Stimulated activated CD8-positive, alpha-beta memory T cell treated with anti-CD3 and anti-CD28 coated beads, Interleukin-7, amount 100 ng/mL, for 24 hours (primary cell): ENCODE data around the gene RBMS3.
"Not testable (repeated sequence)": the region's sequence is repeated elsewhere in the genome, so short reads cannot be mapped to it uniquely, and the experiment has no call there.

Experiments used
- DNase-seq: peaks from one replicate; pipeline ENCODE4 v3.0.0-alpha.2; 2020; ENCODE audit warnings: low read depth

RBMS3 gene

GRCh38 chr3:29430558-29430971 lies 149.7 kb downstream of the RBMS3 start:
- no peak for DNase-seq

DNA sequence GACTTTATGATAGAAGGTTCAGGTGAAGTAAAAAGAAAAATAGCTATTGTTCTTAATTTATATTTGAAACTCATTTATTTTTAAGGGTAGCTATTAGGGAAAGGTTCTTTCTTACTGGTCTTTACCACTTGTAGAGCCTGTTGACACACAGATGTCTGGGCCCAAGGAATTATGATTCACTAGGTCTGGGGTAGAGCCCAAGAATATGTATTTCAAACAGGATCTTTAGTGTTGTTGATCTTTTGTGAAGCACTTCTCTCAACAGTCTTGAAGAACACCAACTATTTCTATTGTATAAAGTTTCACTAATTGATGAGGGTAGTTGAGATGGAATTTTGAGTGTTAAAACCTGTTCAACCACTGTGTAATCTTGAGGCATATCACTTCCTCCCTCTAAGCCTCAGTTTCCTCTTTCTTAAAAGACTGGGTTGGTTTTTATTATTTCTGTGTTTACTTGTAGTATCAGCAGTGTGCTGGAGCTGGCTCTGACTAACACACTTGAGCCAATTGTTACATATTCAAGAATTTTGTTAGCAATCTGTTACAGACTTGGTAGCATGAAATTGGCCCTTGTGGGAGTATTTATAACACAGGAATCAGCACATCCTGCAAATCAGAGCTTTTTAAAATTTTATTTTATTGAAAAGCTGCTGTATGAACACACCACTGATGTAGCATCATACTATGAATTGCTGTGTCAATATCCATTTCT lies 155.9 kb downstream of the RBMS3 start:
- DNase-seq = no peak

DNA sequence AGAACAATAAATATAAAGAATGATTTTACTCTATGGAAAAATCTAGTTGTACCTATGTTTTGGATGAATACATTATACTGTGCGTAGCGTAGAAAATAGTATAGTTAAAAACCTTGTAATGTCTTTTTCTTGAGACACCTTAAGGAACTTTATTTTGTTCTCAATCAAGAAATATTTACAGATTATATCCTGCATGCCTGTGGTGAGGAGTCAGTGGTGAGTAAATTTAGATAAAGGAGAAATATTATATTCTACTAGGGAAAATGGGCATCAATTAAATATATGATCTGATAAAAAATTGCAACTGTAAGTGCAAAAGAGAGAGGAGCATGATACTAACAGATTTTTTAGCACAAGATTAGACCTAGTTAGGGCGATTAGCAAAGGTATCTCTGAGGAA lies 157.7 kb downstream of the RBMS3 start:
- no peak for DNase-seq

- DNase-seq = no peak
Observed at GRCh38 chr3:29440413-29441305, 159.8 kb downstream of the RBMS3 start.

DNA sequence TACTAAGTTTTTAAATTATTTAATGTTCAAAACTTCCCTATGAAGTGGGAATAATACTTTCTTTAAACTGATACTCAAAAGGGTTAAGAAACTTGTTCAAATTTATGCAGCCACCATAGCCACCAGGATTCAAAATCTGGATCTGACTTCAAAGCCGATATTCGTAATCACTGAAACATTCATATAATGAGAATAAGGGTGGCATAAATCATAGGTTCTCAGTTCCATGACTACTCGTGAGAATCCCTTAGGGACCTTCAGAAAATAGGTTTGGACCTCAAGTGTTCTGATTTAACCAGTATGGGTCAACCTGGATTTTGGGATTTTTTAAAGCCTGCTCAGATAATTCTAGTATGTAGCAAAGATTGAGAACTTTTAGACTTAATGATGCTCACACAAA lies 160.6 kb downstream of the RBMS3 start:
- DNase-seq = no peak

- no peak for DNase-seq
Observed at GRCh38 chr3:29447946-29448627, 167.2 kb downstream of the RBMS3 start.

GRCh38 chr3:29451920-29452319 lies 171.0 kb downstream of the RBMS3 start:
- DNase-seq = no peak

GRCh38 chr3:29452934-29453283 lies 172.0 kb downstream of the RBMS3 start:
- no peak for DNase-seq

- DNase-seq = no peak
Observed at GRCh38 chr3:29453284-29454001, 172.6 kb downstream of the RBMS3 start.

DNA sequence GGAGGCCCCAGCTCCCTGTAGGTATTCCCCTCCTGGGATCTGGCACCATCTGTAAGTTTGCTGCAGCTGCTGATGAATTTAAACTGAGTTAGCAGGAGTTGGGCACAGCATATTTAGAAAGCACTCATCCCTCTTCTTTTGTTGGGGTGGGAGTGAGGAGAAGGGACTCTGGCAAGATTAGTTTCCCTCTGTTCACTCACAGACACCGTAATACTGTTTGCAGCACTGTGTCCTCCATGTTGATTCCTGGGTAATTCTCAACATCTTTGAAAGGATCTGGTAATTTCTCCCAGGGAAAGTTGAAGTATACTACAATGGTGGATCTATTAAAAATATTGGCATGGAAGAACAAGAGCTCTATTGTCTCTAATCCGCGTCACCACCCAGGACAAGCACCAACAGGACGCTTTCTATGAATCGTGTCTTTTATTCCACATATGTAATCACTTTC lies 173.3 kb downstream of the RBMS3 start:
- DNase-seq = no peak

- no peak for DNase-seq
Observed at GRCh38 chr3:29456901-29457300, 176.0 kb downstream of the RBMS3 start.

DNA sequence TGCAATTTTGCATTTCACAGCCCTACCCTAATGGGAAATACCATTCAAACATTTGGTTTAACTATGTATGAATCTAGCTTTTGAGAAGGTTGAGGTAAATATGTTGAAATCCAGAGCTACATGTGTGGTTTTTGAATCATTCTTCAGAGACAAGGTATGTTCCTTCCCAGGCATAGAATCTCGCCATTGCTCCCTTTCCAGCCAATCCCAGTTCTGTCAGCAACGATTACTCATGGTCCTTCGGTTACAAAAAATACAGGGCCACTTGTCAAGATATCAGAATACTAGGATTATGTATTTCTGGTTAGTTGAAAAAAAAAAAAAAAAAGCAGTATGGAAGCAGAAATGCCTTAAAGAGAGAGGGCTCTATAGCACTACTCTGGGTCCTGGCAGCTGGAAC lies 182.4 kb downstream of the RBMS3 start:
- DNase-seq = no peak

- no peak for DNase-seq
Observed at GRCh38 chr3:29465836-29466235, 185.0 kb downstream of the RBMS3 start.

- DNase-seq = no peak
Observed at GRCh38 chr3:29466442-29466841, 185.6 kb downstream of the RBMS3 start.

DNA sequence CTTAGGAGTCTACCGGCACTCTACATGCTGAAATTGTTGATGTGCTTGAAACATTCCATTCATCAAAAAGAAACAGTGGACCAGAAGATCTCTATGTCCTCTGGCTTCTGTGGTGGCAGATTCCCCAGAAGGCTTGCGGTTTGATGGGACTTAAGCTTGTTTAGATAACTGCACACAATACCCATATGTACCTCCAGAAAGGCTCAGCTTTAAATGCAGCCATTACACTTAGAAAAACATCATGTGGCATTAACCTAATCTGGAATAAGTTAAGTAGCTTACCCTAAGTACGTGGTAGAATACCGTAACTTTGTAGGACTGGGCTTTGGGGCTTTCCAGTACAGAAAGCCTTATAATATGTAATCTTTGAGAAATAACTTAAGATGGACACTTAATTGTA lies 187.3 kb downstream of the RBMS3 start:
- DNase-seq = no peak

GRCh38 chr3:29473481-29474170 lies 192.8 kb downstream of the RBMS3 start:
- not testable (repeated sequence) for DNase-seq

DNA sequence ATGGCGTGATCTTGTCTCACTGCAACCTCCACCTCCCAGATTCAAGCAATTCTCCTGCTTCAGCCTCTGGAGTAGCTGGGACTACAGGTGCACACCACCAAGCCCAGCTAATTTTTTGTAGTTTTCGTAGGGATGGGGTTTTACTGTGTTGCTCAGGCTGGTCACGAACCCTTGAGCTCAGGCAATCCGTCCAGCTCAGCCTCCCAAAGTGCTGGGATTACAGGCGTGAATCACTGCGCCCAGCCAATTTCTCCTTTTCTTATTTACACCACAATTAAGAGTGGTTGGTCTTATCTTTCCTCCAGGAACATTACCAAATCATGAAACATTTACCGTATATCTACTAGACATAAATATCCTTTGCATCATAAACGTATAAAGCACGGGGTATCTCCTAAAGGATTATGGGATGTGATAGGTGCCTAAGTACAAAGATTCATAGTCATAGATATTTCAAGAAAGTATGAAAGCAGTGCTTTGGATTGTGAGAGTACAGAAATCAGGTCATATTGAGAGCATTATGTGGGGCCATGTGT lies 194.5 kb downstream of the RBMS3 start:
- DNase-seq = no peak

DNA sequence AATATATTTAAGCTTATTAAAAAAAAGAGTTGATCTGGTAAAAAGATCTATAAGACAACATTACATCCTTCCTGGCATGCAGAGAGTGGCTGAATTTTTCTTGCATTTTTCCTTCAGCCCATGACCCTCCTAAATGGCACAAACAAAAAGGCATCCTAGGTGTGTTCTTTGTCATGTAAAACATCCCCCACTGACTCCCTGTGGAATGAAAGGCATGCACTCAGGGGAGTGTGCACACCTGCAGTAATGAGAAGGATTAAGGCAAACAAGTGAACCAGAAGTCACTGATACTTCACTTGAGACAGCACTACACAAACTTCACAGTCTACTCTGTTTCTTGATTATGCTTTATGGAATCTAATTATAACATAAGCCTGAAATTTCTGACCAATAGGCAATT lies 195.0 kb downstream of the RBMS3 start:
- DNase-seq = no peak

DNA sequence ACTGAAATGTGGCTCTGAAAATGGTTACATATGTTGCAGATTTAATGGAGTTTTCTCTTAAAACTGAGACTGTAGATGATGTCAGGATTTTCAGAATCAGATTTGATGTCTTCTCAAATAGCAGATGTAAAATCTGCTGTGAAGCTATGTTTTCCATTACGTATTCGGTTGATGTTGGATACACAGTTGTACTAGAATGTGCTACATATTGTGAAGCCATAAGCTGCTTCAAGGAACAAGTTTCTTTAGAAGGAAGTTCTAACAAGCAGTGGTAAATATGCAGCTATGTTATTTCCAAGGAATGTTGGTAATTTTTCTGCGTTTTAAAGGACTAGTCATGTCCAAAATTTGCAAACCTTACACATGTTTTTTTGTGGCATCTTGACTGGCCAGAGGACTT lies 197.7 kb downstream of the RBMS3 start:
- DNase-seq = no peak

DNA sequence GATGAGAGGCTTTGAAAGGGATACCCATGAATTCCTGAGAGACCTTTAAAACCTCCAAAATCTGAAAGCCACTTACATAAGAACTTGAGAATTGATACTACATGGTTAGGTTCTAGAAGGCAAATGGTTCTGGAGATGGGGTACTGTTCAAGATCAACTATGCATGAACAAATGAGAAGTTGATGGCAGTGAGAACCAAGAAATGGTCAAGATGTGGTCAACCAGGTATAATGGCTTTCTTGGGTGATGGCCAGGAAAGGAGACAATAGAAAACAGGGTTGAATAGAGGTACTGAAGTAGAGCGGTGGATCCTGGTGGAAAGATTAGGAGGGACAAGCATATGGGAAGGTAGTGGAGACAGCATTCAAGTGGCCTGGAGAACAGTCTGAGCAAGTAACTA lies 200.4 kb downstream of the RBMS3 start:
- DNase-seq = no peak
